CD14-positive monocyte (primary cell): Measurements from ENCODE around the gene GALNT12. TPM values are rescaled to one million over a fixed set of nuclear protein-coding genes. Genes with fewer than 3 reads are reported as not detected.
A peak's percentile ranks its signal among the peaks of the same experiment; 100 is the strongest.

ENCODE experiments used
- DNase-seq, 3 donors: peaks; one replicate each; pipeline ENCODE4 v3.0.0-alpha.2; 2011 to 2022
- H2AFZ ChIP-seq: 2 replicates; pipeline ENCODE4 v1.6.0; 2012; ENCODE audit warnings: mild to moderate bottlenecking, low read depth, low read length, inconsistent platforms; ENCODE audit not compliant: insufficient read depth, poor library complexity, severe bottlenecking
- H3K27ac ChIP-seq, 2 donors: 1 replicate in 1 of 2; 2 replicates in 1 of 2; pipeline ENCODE4 v1.5.1; 2012 to 2013; ENCODE audit warnings: low read length in 2 of 2, control low read depth in 1 of 2, inconsistent platforms in 1 of 2, low read depth in 1 of 2, mild to moderate bottlenecking in 1 of 2
- H3K27me3 ChIP-seq, 2 donors: one replicate each; pipeline versions ENCODE4 v1.6.0 to v1.6.1; 2011 to 2013; ENCODE audit warnings: low read length in 2 of 2; ENCODE audit not compliant: control insufficient read depth in 2 of 2, insufficient read depth in 2 of 2
- H3K36me3 ChIP-seq, 2 donors: replicated peaks in 1 of 2; 1 replicate in 1 of 2; 2 replicates in 1 of 2; pipeline versions ENCODE4 v1.5.1 to v1.6.1; 2012 to 2013; ENCODE audit warnings: low read length in 2 of 2, control low read depth in 1 of 2, inconsistent platforms in 1 of 2, mild to moderate bottlenecking in 1 of 2; ENCODE audit not compliant: insufficient read depth in 2 of 2, control insufficient read depth in 1 of 2
- H3K4me1 ChIP-seq, 2 donors: 1 replicate in 1 of 2; 2 replicates in 1 of 2; pipeline versions ENCODE4 v1.5.1 to v1.6.1; 2012 to 2013; ENCODE audit warnings: low read length in 2 of 2, control low read depth in 1 of 2, inconsistent platforms in 1 of 2, mild to moderate bottlenecking in 1 of 2, moderate library complexity in 1 of 2; ENCODE audit not compliant: insufficient read depth in 2 of 2, control insufficient read depth in 1 of 2
- H3K4me2 ChIP-seq: replicated peaks from 2 replicates; pipeline ENCODE3; 2012; ENCODE audit warnings: low read length, moderate library complexity, mild to moderate bottlenecking; ENCODE audit not compliant: poor library complexity, severe bottlenecking; ENCODE audit errors: extremely low read depth
- H3K4me3 ChIP-seq, 3 experiments: fragments of 200-600 bp in 1 of 3; sonication (generic) in 1 of 3; replicated peaks in 1 of 3; 1 replicate in 2 of 3; 2 replicates in 1 of 3; pipeline ENCODE4 v1.5.1; 2011 to 2013; ENCODE audit warnings: low read length in 3 of 3, mild to moderate bottlenecking in 3 of 3, control low read depth in 2 of 3, low read depth in 2 of 3, inconsistent platforms in 1 of 3, moderate library complexity in 1 of 3
- H3K79me2 ChIP-seq: 2 replicates; pipeline ENCODE4 v1.6.0; 2012; ENCODE audit warnings: mild to moderate bottlenecking, control low read depth, inconsistent platforms, low read length, moderate library complexity; ENCODE audit not compliant: insufficient read depth
- H3K9ac ChIP-seq: 2 replicates; pipeline ENCODE4 v1.6.0; 2017; ENCODE audit warnings: low read length, mild to moderate bottlenecking; ENCODE audit not compliant: insufficient read depth, poor library complexity, severe bottlenecking
- H3K9me3 ChIP-seq, 2 donors: replicated peaks in 1 of 2; 1 replicate in 1 of 2; 2 replicates in 1 of 2; pipeline versions ENCODE4 v1.5.1 to v1.6.1; 2012 to 2013; ENCODE audit warnings: low read length in 2 of 2, control low read depth in 1 of 2; ENCODE audit not compliant: control insufficient read depth in 1 of 2, insufficient read depth in 1 of 2
- H4K20me1 ChIP-seq: 2 replicates; pipeline ENCODE4 v1.6.0; 2012; ENCODE audit warnings: mild to moderate bottlenecking, low read length, control low read depth, moderate library complexity; ENCODE audit not compliant: insufficient read depth
- H3K27ac Mint-ChIP-seq, 7 donors: one replicate each; pipeline ENCODE4 v1.8.0; 2020; ENCODE audit warnings: mild to moderate bottlenecking in 7 of 7, mixed read lengths in 7 of 7, moderate library complexity in 6 of 7, inconsistent platforms in 2 of 7
- H3K27me3 Mint-ChIP-seq, 3 donors: one replicate each; pipeline ENCODE4 v1.8.0; 2021 to 2022; ENCODE audit warnings: low read depth in 3 of 3, mild to moderate bottlenecking in 3 of 3, mixed read lengths in 3 of 3, moderate library complexity in 3 of 3, inconsistent platforms in 1 of 3
- H3K36me3 Mint-ChIP-seq, 2 donors: one replicate each; pipeline ENCODE4 v1.8.0; 2020; ENCODE audit warnings: mixed read lengths in 2 of 2, inconsistent platforms in 1 of 2, mild to moderate bottlenecking in 1 of 2
- H3K4me1 Mint-ChIP-seq: one replicate; pipeline ENCODE4 v1.8.0; 2020; ENCODE audit warnings: mild to moderate bottlenecking, mixed read lengths
- H3K4me3 Mint-ChIP-seq, 2 donors: one replicate each; pipeline ENCODE4 v1.8.0; 2020; ENCODE audit warnings: mild to moderate bottlenecking in 2 of 2, mixed read lengths in 2 of 2, moderate library complexity in 1 of 2
- H3K9me3 Mint-ChIP-seq, 7 donors: one replicate each; pipeline ENCODE4 v1.8.0; 2020 to 2022; ENCODE audit warnings: mixed read lengths in 7 of 7, mild to moderate bottlenecking in 6 of 7, moderate library complexity in 6 of 7, inconsistent platforms in 2 of 7
- WGBS: methylation state at CpG from one replicate; pipeline ENCODE4 v1.1.5; 2013; ENCODE audit warnings: missing lambda C conversion rate; ENCODE audit not compliant: insufficient coverage; 5-methylcytosine and 5-hydroxymethylcytosine counted together
- intact Hi-C, 2 donors: fragments of 100-400 bp; cut with micrococcal nuclease; formaldehyde crosslinking; loops; one replicate each; pipeline versions ENCODE4 v1.15.0 to v1.15.1; 2023
- polyA plus RNA-seq, 3 donors: library from polyadenylated mRNA; depleted of rRNA in 1 of 3; unstranded in 2 of 3; stranded (reverse) in 1 of 3; fragments of 300-500 nt in 2 of 3; fragments of >200 nt in 1 of 3; fragmentation: Illumina TruSeq in 2 of 3; gene quantifications; 1 replicate in 2 of 3; 2 replicates in 1 of 3; pipeline ENCODE4 v1.2.3, GENCODE V29; 2012 to 2021
- TF ChIP-seq, protein P1 (sequence below): fragments of 200-600 bp; IDR thresholded peaks from one replicate; pipeline ENCODE4 v1.8.0; 2022; ENCODE audit warnings: antibody characterized with exemption, mild to moderate bottlenecking

The GALNT12 gene
- polyA plus RNA-seq, 3 donors, result 0.16 TPM; not detected in 2

DNA sequence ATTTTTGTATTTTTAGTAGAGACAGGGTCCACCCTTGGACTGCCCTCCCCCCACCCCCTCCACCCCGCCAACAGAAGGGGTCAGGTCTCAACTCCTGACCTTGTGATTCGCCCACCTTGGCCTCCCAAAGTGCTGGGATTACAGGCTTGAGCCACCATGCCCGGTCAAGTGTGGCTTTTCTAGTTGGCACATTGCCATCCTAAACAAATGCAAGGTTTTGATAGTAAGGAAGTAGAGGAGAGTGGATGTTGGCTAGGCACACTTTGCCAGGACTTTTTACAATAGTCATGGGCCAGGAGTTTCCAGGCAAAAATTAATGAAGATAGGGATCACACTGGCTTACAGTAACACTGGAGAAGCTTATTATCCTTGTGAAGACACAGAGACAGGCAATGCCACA, 62.4 kb downstream of the GALNT12 start:
- H3K4me2 ChIP-seq, result no peak overlapping the region
- DNase-seq, result no peak
- TF ChIP-seq, protein P1, sequence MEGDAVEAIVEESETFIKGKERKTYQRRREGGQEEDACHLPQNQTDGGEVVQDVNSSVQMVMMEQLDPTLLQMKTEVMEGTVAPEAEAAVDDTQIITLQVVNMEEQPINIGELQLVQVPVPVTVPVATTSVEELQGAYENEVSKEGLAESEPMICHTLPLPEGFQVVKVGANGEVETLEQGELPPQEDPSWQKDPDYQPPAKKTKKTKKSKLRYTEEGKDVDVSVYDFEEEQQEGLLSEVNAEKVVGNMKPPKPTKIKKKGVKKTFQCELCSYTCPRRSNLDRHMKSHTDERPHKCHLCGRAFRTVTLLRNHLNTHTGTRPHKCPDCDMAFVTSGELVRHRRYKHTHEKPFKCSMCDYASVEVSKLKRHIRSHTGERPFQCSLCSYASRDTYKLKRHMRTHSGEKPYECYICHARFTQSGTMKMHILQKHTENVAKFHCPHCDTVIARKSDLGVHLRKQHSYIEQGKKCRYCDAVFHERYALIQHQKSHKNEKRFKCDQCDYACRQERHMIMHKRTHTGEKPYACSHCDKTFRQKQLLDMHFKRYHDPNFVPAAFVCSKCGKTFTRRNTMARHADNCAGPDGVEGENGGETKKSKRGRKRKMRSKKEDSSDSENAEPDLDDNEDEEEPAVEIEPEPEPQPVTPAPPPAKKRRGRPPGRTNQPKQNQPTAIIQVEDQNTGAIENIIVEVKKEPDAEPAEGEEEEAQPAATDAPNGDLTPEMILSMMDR, result no peak
- H3K36me3 Mint-ChIP-seq, result peaks cover 0 to 4% of the 10 kb centered on the region in 2 donors
- no peak overlapping the region for H3K27ac ChIP-seq
- peaks cover 0 to 4% (median 3%) of the 10 kb centered on the region in 3 donors for H3K27me3 Mint-ChIP-seq
- no peaks in the 10 kb centered on the region for H3K79me2 ChIP-seq
- peaks cover 53% of the 10 kb centered on the region for H3K4me1 Mint-ChIP-seq
- intact Hi-C loops, result loop anchor here in 1 of 2 donors (2.0 kb wide), 1 partner anchor 27 kb away; no protein-coding TSS in a partner anchor
- peaks cover 0 to 4% (median 0%) of the 10 kb centered on the region in 7 donors for H3K9me3 Mint-ChIP-seq
- H3K36me3 ChIP-seq, result no peaks in the 10 kb centered on the region
- H3K4me3 Mint-ChIP-seq, result no peak overlapping the region
- 58% methylated on average over 2 of the region's 3 CpGs for WGBS
- peaks cover 29 to 40% of the 10 kb centered on the region in 2 donors for H3K4me1 ChIP-seq
- H3K27me3 ChIP-seq, result no peaks in the 10 kb centered on the region
- no peaks in the 10 kb centered on the region for H3K9me3 ChIP-seq
- no peak overlapping the region for H3K4me3 ChIP-seq
- no peak overlapping the region for H3K9ac ChIP-seq
- H4K20me1 ChIP-seq, result no peaks in the 10 kb centered on the region
- no peak overlapping the region for H2AFZ ChIP-seq
- no peak overlapping the region for H3K27ac Mint-ChIP-seq

GRCh38 chr9:98870782-98871557, 63.5 kb downstream of the GALNT12 start:
- Histone ChIP-seq H2AFZ (peak overlapping the region; percentile 34), H3K4me3 (no peak overlapping the region), H3K36me3 (no peaks in the 10 kb centered on the region), H3K9me3 (no peaks in the 10 kb centered on the region), H4K20me1 (no peaks in the 10 kb centered on the region), H3K4me2 (no peak overlapping the region), H3K27ac (no peak overlapping the region), H3K9ac (no peak overlapping the region), H3K27me3 (no peaks in the 10 kb centered on the region), H3K79me2 (no peaks in the 10 kb centered on the region), H3K4me1 (peaks cover 29 to 40% of the 10 kb centered on the region in 2 donors)
- Mint-ChIP-seq H3K27me3 (peaks cover 0 to 6% (median 3%) of the 10 kb centered on the region in 3 donors), H3K36me3 (no peaks in the 10 kb centered on the region), H3K9me3 (peaks cover 0 to 4% (median 0%) of the 10 kb centered on the region in 7 donors), H3K4me1 (peaks cover 53% of the 10 kb centered on the region), H3K4me3 (no peak overlapping the region), H3K27ac (peak overlapping the region in 1 of 7 donors; percentile 37)
- TF ChIP-seq, protein P1, result no peak
- intact Hi-C loops, result no loop called here
- 64% methylated on average over 3 of the region's 5 CpGs for WGBS
- no peak for DNase-seq
